GM21390 (cell line): ENCODE results near the gene RTL10.

Source experiments
- ATAC-seq: cut with Tn5 transposase; IDR thresholded peaks from one replicate; pipeline ENCODE4 v1.9.1; 2021; ENCODE audit not compliant: unreplicated experiment

Gene RTL10

DNA sequence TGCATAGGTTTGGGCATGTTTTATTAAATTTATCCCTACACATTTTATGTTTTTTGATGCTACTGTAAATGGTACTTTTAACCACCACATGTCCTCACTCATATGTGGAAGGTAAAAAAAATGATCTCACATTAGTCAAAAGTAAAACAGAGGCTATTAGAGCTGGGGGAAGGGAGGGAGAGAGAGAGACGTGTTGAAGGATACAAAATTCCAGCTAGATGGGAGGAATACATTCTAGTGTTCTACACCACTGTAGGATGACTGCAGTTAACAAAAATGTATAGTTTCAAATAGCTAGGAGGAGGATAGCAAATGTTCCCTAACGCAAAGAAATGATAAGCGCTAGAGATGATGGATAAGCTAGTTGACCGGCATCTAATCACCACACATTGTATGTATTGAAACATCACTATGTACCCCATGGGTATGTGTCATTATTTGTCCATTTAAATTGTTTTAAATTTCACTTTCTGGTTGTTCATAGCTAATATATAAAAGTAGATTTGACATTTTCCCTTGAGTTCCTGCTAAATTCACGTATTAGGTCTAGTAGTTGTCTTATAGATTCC, 9.9 kb upstream of the RTL10 start:
- no peak for ATAC-seq

DNA sequence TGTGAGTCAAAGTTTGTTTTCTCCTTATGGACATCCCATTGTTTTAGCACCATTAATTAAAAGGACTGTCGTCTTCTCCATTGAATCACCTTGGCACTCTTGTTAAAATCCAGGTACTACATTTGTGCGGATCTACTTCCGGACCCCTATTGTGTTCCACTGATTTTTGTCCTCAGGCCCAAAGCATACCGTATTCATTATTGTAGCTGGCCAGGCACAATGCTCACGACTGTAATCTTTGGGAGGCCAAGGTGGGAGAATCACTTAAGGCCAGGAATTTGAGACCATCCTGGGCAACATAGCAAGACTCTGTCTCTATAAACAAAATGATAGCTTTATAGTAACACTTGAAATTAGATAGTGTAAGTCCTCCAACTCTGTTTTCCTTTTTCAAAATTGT, 8.9 kb upstream of the RTL10 start:
- ATAC-seq = no peak

DNA sequence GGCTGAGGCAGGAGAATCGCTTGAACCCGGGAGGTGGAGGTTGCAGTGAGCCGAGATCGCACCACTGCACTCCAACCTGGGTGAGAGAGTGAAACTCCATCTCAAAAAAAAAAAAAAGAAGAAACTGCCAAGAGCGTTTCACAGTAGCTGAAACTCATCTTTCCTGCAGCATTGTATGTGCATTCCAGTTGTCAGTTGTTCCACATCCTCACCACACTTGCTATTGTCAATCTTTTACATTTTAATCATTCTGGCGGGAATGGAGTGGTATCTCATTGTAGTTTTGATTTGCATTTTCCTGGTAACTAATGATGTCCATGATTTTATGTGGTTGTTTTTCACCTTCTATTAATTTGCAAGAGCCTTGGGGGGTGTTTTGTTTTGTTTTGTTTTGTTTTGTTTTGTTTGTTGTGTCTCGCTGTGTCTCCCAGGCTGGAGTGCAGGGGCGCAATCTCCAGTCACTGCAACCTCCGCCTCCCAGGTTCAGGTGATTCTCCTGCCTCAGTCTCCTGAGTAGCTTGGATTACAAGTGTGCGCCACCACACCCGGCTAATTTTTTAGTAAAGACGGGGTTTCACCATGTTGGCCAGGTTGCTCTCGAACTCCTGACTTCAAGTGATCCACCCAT, 8.1 kb upstream of the RTL10 start:
- ATAC-seq = no peak

DNA sequence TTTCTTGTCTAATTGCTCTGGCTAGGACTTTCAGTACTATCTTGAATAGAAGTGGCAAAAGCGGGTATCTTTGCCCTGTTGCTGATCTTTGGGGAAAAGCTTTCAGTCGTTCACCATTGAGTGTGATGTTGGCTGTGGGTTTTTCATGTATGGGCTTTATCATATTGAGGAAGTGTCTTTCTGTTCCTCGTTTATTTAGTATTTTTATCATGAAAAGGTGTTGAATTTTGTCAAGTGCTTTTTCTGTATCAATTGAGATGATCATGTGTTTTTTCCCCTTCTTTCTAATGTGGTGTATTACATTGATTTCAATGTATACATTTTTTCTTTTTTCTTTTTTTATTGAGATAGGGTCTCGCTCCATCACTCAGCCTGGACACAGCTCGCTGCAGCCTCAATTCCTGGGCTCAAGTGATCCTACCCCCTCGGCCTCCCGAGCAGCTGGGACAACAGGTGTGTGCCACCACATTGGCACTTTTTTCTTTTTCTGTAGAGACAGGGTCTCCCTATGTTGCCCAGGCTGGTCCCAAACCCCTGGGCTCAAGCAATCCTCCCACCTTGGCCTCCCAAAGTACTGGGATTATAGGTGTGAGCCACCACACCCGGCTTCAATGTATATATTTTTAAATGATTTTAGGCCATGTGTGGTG, 5.3 kb upstream of the RTL10 start:
- ATAC-seq = no peak

DNA sequence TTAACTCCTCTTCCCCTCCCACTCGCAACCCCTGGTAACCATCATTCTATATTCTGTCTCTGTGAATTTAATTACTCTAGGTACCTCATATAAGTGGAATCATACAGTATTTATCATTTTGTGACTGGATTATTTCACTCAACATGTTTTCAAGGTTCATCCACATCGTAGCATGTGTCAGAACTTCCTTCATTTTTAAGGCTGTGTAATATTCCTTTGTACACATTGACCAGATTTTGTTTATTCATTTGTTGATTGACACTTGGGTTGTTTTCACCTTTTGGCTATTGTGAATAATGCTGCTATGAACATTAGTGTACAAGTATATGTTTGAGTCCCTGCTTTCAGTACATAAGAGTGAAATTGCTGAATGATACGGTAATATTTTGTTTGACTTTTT, 2.7 kb upstream of the RTL10 start:
- no peak for ATAC-seq

DNA sequence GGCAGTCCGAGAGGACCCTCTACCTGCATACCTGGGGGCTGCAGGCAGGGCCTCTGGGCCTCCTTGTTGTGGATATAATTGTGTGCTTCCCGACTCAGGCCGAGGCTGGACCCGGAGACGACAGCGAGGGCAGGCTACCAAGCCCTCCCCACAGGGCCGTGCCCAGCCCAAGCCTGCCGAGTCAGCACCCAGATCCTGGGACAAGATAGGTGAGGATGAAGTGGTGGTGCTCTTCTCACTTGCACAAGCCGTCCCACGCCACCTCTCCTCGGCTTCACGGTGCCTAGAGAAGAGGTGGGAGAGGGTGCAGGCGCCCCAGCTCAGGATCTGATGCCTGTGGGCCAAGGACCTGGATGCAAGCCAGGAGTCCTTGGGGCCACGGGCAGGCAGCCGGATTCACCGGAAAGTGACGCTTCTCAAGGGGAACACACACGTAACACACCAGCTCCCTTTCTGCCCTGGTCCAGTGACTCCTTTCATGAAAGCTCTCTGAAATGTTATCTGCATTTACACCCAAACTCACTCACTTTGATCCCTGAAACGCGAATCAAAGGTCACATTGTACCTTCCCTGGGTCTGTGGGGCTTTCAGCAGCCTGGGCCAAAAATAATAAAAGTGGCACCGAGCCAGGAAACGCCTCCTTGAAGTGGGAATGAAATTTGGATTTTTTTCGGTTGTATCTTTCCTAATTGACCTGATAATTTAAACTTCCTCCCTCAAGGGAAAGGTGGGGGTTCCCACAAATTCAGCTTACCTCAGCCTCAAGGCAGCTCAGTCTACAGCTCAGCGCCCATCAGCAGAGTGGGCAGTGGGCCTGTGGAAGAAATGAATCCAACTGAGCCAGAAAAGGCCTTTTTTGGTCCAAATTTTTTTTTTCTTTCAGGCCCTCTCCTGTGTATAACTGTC, 1.1 kb upstream of the RTL10 start:
- ATAC-seq = peak; percentile 19

DNA sequence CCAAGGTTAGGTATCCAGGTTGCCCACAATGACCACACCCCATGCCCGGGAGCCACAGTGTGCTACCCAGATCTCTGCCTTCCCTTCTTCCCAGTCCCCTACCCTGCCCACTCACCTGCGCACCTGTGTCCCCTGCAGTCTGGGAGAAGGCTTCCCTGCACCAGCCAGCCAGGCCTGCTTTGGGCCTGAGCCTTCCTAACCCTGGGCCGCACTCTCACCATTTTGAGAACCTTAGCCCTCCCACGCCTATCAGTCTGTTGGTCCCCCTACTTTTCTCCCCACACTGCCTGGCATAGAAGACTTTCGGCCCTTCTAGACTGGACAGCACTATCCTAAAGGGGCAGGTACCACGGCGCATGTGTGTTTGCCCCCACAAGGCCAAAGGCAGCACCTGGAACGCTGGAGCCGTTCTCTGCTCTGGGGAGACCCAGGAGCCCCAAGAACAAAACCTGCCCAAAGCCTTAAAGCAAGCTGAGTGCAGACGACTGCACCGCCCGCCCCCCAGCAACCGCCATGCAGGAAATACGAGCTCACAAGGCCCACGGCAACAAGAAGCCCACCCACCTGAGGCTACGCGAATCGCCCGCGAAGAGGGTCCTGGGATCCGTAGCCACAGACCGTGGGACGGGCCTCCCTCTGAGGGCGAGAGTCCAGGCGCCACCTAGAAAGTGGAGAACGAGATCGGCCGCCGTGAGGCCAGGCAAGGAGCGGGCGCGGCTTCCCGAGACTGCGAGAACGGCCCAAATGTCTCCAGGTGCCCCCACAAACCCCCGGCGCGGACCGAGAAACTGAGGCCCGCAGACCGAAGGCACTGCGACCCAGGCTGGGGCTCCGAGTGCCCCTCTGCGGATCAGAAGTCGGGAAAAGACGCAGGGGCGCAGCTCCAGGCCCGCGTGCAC, 546 bp downstream of the RTL10 start:
- ATAC-seq = no peak

DNA sequence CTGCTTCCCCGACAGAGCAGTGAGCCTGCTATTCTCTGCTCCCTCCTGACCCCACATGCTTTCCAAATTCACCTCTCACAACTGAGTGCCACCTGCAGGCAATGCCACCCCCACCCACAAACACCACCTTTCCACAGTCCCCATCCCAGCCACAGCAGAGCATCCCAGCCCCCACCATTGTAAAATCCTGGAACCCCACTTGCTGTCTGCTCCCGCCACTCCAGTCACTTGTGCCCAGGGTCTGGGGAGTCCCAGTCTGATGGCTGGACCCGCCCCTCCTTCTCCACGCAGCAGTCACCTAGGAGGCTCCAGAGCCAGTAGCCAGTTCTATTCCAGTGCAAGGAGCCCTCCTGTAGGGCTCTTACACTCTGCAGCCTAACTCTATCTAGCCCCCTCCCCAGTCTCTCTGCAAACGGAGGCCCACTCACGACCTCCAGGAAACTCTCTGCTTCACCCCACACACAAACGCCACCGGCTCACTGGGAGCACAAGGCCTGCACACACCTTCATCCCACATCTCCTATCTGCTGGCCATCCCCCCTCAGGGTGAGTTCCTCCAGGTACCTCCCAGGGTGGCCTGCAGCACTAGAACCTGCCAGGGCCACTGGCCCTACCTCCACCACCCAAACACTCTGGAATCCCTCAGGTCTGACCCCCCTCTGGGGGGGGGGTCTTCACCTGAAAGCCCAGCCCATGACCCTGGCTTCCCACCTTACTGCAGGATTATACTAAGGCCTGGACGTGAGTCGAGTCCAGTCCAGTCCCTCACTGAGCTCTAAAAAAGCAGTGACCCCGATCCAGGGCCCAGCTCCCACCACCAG, 1.4 kb downstream of the RTL10 start:
- no peak for ATAC-seq

DNA sequence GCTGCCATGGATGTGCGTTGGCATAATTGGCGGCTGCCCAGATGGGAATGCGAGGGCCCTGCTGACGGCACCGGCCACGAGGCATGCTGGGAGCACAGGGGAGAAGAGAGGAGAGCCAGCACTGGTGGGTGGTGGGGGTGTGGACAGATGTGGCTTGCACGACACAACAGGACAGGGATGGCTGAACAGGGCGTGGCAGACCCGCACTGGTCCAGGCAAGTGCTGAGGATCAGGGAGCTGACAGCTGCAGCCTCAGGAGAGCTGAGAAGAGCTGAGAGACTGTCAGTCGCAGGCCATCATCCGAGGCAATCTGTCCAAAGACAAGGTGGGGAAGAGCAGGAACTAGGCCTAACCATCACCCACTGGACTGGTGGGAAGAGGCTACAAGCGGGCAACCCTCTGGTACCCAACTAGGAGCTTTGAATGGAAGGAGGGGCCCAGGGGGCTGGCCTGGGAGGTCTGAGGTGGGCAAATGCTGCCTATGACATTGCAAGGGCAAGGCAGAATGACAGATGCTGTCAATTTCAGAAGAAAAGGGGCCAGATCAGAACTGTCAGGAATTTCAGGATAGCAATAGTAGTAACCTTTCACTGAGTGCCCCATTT, 2.4 kb downstream of the RTL10 start:
- no peak for ATAC-seq

DNA sequence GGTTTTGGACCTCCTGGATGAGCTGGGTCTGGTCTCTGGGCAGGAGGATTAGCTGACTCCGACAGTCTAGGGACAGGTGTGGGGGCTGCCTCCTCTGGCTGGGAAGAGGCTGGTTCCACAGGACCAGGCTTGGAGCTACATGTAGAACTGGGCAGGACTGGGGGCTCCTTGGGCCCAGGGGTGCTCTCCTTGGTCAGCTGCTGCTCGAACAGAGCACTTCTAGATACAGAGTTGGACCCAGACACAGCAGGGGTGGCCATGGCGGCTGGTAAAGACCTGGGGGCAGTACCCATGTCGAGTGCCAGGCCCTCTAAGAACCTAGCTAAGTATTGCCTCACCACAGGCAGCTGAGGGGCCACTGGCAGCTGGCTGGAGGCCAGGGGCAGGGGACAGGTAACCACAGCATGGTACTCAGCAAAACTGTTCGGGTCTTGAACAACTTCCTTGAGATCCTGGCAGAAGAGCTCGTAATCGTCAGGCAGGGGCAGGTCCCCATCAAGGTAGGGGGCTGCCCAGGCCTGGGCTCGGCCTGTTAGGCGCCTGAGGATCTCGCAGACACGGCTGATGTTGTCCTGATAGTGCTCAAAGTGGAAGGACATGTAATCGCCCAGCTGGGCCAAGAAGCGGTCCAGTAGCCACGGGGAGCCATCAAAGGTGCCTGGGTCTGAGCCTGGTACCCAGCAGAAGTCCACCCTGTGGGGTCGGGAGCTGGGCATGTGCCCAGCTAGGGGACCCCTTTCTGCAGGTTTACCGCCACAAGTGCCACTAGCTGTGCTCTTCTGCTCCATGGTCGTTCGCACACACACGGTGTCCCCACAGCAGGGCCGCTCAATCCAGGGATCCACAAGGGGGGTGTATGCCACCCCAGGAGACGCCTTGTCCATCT, 3.1 kb downstream of the RTL10 start:
- ATAC-seq = no peak

DNA sequence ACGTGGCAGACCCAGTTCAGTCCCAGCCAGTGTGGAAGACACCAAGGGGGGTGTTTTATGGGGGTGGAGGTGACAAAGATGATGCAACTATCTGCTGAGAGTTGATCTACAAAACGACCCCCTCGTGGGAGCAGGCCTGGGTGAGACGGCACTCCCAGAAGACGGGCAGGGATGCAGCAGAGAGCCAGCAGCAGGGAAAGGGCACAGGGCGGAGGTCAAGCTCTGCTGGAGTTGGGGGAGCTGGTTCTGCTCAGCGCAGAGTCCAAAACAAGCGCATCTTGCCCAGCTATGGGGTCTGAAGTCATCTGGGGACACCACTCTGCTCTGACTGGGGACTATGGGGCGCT, 3.9 kb downstream of the RTL10 start:
- ATAC-seq = no peak

DNA sequence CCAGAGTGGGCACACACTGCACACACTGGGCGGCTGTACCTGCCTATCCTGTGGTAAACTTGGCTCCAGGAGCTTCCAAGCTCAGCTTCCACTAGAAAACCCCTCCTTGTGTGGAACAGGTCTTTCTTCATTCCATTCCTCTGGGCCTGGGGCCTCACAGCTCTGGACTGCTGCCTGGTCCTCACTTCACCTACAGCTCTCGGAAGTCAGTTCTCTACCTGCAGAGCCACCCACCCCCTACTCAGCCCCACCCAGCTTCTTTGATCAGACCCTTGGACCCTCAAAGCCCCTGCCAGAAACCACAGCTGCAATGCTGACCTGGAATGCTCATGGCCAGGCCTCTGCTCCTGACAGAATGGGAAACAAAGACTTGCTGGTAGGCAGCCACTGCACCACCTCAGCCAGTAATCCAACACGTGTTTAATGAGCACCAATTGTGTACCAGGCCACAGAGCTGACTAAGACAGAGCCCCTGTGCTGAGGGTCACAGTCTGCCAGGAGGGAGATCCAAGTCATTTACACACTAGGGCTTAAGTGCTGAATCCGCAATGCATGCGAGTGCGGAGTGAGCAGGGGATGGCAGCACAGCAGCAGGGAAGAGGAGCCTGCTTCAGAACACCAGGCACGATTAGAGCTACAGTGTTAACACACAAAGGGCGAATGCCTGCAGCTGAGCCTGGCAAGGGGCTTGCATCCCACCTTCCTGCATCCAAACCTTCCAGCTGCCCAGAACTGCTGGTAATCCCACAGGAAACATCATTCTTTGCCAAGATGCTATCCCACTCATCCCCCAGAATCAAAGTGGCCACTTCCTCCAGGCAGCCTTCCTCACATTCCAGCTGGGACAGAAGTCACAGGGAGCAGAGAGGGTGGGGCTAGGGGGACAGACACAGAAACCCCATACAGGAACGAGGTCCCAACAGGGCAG, 4.6 kb downstream of the RTL10 start:
- no peak for ATAC-seq

DNA sequence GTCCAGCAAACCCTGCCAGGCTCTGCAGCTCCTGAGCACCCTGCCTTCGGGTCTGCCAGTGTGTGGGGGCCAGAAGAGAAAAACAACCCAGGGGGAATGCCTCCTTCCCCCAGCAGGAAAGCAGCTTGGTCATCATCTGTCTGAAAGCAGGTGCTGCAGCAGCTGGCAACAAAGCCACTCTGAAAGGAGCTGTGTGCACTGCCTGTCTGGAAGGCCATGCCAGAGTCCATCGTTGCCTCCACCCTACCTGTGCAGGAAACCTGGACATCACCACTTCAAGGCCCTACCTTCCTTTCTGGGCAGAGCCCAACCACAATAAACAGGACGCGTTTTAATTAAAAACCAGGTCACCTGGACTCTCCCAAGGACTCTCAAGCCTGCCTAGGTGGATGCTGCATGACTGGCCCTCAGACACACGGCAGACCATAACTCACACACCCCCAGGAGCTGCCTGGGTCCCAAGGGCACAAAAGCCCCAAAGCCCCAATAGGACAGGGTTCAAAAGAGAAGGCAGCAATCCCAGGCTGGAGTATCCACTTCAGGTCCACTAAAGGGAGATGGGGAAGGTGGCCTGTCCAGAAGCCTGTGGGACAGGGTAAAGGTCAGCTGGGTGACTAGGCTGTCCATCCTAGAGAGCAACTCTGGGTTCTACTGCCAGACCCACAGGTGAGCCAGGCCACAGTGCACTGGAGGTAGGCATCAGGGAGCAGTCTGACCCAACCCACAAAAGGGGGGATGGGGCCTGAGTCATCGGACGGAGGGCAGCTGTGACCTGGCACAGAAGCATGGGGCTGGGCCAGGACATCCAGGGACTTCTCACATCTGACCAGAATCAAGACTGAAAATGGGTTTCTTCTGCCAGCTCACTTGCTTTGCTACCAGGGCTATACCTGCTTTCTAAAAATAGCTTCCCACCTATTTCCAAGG, 6.1 kb downstream of the RTL10 start:
- ATAC-seq = no peak

DNA sequence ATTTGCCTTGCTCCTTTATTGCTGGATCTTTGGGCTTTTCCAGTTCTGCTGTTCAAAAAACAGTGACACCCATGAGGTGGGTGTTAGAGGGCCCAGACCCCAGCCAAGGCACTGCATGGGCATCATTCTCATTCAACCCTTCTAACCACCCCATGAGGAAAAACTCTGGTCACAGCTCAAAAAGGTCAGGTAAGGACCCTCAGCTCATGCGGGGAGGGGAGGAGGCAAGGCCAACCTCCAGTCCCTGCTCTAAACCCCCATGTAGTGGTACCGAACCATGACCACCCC, 7.4 kb downstream of the RTL10 start:
- no peak for ATAC-seq

DNA sequence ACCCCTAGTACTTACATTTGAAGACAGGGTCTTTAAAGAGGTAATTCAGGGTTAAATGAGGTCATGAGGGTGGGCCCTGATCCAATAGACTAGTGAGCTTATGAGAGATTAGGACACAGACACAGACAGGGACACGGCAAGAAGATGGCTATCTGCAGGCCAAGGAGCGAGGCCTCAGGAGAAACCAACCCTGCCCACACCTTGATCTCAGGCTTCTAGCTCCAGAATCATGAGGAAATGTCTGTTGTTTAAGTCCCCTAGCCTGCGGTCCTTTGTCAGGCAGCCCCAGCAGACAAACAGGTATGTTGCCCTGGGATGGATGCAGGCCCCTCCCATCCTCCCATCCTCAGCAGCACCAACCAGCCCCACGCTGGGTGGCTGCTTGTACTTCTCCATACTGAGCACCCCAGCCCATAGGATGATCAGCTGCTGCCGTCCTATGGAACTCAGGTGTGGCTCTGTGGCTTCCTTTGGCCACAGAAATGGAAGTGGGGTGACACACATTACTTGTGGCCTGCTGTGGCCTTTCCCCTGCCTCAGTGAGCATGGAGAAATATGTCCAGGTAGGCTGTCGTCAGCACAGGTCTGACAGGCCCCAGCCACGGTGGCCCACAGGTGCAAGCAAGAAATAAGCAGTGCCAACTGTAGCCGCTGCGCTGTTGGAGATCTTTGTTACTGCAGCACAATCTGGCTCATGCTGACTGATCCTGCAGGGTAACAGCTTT, 7.9 kb downstream of the RTL10 start:
- no peak for ATAC-seq
